ENCODE results near the gene C11orf98. TPM values are rescaled to one million over a fixed set of nuclear protein-coding genes. Genes with fewer than 3 reads are reported as not detected.
A peak's percentile ranks its signal among the peaks of the same experiment; 100 is the strongest.
"Not testable (repeated sequence)": the region's sequence is repeated elsewhere in the genome, so short reads cannot be mapped to it uniquely, and the experiment has no call there.

Gene C11orf98
- total RNA-seq, 4 donors from 2014 or later = 12.8 to 29.3 (median 25.7) TPM

DNA sequence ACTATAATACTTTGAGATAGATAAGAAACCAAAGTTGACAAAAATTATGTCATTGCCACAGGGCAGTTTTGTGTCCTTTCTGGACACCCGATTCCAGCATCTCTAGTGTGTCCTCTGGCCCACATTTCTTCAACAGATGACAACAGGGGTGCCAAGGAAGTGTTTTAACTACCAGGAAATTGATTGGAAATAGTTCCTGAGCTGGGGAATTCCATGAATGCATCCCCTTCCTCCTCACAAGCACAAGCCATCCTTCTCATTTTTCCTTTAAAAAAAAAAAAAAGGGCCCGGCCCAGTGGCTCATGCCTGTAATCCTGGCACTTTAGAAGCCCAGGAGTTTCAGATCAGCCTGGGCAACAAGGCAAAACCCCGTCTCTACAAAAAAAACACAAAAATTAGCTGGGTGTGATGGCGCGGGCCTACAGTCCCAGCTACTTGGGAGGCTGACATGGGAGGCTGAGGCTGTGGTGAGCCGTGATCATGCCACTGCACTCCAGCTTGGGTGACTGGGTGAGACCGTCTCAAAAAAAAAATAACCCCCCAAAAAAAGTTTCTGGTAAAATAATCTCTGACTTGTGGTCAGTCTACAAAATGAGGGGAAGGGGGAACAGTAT lies 42.4 kb downstream of the C11orf98 start:
- Histone ChIP-seq H3K4me3 (peak overlapping the region; percentile 64), H3K27me3 (no peaks in the 10 kb centered on the region), H3K27ac (peak overlapping the region; percentile 85), H3K36me3 (peaks cover 31% of the 10 kb centered on the region), H3K4me1 (peaks cover 35% of the 10 kb centered on the region), H3K9me3 (no peaks in the 10 kb centered on the region)
- no peak for DNase-seq (ENCODE audit: low spot score in 2 of 2)
- TF ChIP-seq POLR2AphosphoS5 (IDR thresholded peaks at IDR 0.05) (no peak), POLR2A (IDR thresholded peaks at IDR 0.05) (no peak)
- 85% methylated on average over 7 of the region's 7 CpGs for WGBS

DNA sequence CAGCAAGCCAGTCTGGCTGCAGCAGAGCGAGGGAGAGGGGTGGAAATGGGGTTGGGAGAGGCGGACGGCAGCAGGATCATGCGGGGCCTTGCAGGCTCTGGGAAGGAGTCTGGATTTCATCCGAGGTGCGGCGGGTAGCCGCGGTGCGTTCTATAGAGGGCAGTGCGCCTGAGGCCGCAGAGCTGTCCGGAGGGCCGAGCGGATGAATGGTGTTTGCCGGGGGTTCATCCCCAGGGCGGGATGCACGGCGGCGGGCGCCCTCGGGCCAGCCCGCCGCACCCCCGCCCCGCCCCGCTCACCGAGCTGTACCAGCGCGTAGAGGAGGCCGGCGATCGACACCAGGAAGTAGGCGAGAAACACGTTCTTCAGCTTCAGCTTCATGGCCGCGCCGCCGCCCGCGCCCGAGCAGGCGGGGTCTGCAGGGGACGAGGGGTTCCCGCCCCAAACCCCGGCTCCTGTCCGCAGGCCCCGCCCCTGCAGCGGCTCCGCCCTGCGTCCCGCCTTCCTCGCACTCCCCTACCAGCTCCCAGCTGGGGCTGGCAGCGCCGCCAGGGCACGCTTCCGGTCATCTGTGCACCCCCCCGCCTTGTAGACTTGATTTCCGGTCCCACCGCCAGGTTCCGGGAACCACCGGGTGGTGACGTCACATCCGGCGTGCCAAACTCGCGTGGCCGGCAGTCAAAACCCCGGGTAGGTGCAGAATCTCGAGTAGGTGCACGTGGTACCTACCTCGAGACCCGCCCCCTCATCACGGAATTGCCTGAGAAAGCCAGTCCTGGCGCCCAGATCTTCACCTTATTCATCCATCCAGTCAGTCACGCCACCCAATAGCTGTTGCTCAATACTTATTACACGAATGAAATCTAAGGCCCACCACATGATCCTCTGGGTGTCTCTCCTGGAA lies 43.2 kb downstream of the C11orf98 start, which contains the start of gene B3GAT3:
Gene B3GAT3 (minus strand): TSS at position 420 of the 904 bp plus-strand sequence. CDS start 39 bp downstream, at position 381.
- TF ChIP-seq EP300 (IDR thresholded peaks at IDR 0.05) (no peak), POLR2A (IDR thresholded peaks at IDR 0.05) (peak in 1 of 2 donors; percentile 11), POLR2AphosphoS5 (IDR thresholded peaks at IDR 0.05) (peak; percentile 53 to 98 (median 79))
- TF ChIP-seq, protein P1, sequence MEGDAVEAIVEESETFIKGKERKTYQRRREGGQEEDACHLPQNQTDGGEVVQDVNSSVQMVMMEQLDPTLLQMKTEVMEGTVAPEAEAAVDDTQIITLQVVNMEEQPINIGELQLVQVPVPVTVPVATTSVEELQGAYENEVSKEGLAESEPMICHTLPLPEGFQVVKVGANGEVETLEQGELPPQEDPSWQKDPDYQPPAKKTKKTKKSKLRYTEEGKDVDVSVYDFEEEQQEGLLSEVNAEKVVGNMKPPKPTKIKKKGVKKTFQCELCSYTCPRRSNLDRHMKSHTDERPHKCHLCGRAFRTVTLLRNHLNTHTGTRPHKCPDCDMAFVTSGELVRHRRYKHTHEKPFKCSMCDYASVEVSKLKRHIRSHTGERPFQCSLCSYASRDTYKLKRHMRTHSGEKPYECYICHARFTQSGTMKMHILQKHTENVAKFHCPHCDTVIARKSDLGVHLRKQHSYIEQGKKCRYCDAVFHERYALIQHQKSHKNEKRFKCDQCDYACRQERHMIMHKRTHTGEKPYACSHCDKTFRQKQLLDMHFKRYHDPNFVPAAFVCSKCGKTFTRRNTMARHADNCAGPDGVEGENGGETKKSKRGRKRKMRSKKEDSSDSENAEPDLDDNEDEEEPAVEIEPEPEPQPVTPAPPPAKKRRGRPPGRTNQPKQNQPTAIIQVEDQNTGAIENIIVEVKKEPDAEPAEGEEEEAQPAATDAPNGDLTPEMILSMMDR (IDR thresholded peaks at IDR 0.05) = no peak
- no peaks in the 10 kb centered on the region for H3K27me3 ChIP-seq
- peak within 1 kb of the TSS; percentile 85 for H3K27ac ChIP-seq
- peaks cover 35% of the 10 kb centered on the region for H3K4me1 ChIP-seq
- WGBS = 2% methylated on average over 28 of the region's 77 CpGs
- H3K36me3 ChIP-seq = peaks cover 29% of the 10 kb centered on the region
- H3K4me3 ChIP-seq = peak within 1 kb of the TSS; percentile 64
- DNase-seq (ENCODE audit: low spot score in 2 of 2) = peak; percentile 99
- H3K9me3 ChIP-seq = no peaks in the 10 kb centered on the region

DNA sequence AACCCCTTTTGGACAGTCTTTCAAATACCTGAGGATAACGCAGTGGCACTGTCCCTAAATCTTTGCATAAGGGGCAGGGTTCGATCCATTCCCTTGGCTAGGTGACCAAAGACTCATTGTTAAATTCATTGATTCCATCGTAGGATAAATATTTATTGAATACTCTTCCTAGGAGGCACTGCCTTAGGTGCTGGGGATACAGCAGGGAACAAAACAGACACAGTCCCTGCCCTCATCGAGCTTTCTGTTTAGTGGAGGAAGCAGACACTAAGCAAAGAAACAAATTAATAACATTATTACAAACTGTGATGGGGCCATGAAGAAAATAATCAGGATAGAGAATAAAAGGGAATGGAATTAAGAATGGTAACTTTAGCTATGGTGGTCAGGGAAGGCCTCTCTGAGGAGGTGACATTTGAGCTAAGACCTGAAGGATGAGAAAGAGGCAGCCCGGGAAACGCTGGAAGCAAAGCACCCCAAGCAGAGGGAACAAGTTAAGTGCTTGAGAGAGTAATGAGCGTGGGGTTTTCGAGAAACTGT lies 43.9 kb downstream of the C11orf98 start:
- Histone ChIP-seq H3K27ac (peak overlapping the region; percentile 85), H3K4me1 (peaks cover 35% of the 10 kb centered on the region), H3K4me3 (peak overlapping the region; percentile 64), H3K27me3 (no peaks in the 10 kb centered on the region), H3K9me3 (no peaks in the 10 kb centered on the region), H3K36me3 (peaks cover 28% of the 10 kb centered on the region)
- TF ChIP-seq EP300 (IDR thresholded peaks at IDR 0.05) (no peak), POLR2A (IDR thresholded peaks at IDR 0.05) (no peak), POLR2AphosphoS5 (IDR thresholded peaks at IDR 0.05) (no peak)
- TF ChIP-seq, protein P1 (IDR thresholded peaks at IDR 0.05) = no peak
- WGBS = 24% methylated on average over 8 of the region's 8 CpGs
- no peak for DNase-seq (ENCODE audit: low spot score in 2 of 2)

DNA sequence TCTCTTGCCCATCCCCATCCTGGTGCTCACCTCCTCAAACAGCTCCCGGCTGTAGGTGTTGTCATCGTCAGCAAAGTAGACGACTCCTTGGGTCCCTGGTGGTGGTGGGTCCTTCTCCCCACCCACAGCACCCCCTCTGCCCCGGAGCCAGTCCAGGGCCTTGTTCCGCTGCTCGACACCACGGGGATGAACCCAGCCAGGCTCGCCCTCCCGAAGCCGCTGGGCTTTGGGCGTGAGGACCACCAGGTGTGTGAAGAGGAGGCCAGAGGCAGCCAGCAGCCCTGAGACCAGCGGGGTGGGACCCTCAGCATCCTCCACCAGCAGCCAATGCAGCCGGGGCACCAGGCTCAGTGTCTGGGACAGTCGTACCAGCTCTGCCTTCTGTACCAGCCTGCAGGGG lies 48.1 kb downstream of the C11orf98 start:
- not testable (repeated sequence) for H3K27ac ChIP-seq; DNase-seq (ENCODE audit: low spot score in 2 of 2); H3K4me3 ChIP-seq; H3K9me3 ChIP-seq; H3K27me3 ChIP-seq
- H3K36me3 ChIP-seq = peaks cover 26% of the 10 kb centered on the region
- peaks cover 52% of the 10 kb centered on the region for H3K4me1 ChIP-seq
- 98% methylated on average over 8 of the region's 14 CpGs for WGBS

DNA sequence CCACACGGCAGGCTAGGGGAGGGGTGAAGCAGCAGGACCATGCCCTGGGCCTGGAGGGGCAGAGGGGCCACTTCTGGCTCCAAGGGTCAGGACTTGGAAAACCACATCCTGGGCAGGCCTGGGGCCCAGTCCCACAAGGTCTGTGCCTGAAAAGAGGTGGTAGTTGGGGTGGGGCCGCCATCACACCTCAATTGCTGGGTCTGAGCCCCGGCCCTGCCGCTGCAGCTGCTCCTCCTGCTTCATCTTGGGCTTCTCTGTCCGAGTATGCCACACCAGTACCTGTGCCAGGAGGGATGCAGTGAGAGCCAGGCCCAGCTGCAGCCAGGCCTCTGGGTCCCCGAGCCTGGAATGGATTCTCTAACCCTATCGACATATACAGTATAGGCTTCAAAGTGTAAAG lies 49.5 kb downstream of the C11orf98 start:
- Histone ChIP-seq H3K9me3 (no peaks in the 10 kb centered on the region), H3K4me3 (no peak overlapping the region), H3K27ac (no peak overlapping the region), H3K27me3 (no peaks in the 10 kb centered on the region), H3K4me1 (peaks cover 58% of the 10 kb centered on the region), H3K36me3 (peaks cover 28% of the 10 kb centered on the region)
- WGBS = 69% methylated on average over 2 of the region's 7 CpGs
- DNase-seq (ENCODE audit: low spot score in 2 of 2) = no peak
- no peak for TF ChIP-seq POLR2AphosphoS5 (IDR thresholded peaks at IDR 0.05)
- TF ChIP-seq EP300 (IDR thresholded peaks at IDR 0.05) = no peak
- no peak for TF ChIP-seq POLR2A (IDR thresholded peaks at IDR 0.05)
- TF ChIP-seq, protein P1 (IDR thresholded peaks at IDR 0.05) = no peak

DNA sequence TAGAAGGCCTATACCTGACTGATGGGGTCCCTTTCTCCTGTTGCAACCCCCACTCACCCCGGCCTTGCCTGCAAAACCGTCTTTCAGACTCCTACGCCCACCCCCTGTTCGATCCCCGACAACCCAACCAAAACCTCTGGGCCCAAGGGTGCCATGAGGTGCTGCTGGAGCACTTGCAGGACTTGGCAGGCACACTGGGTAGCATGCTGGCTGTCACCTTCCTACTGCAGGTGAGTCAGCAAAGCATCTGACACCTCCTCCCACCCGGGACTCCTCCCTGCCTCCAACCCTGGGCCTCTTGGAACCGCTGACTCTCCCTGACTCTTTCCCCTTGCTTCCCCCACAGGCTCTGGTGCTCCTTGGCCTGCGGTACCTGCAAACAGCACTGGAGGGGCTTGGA lies 50.7 kb downstream of the C11orf98 start:
- Histone ChIP-seq H3K4me1 (peaks cover 45% of the 10 kb centered on the region), H3K27me3 (no peaks in the 10 kb centered on the region), H3K4me3 (no peak overlapping the region), H3K36me3 (peaks cover 36% of the 10 kb centered on the region), H3K27ac (peak overlapping the region; percentile 94), H3K9me3 (no peaks in the 10 kb centered on the region)
- TF ChIP-seq POLR2AphosphoS5 (IDR thresholded peaks at IDR 0.05) (no peak), POLR2A (IDR thresholded peaks at IDR 0.05) (no peak), EP300 (IDR thresholded peaks at IDR 0.05) (no peak)
- TF ChIP-seq, protein P1 (IDR thresholded peaks at IDR 0.05) = no peak
- no peak for DNase-seq (ENCODE audit: low spot score in 2 of 2)
- WGBS = 59% methylated on average over 8 of the region's 8 CpGs

All from suprapubic skin (tissue), 4 donors.